ENCODE measurements around the gene ETV1. TPM values are rescaled to one million over a fixed set of nuclear protein-coding genes. Genes with fewer than 3 reads are reported as not detected.
A peak's percentile ranks its signal among the peaks of the same experiment; 100 is the strongest.

The ETV1 gene
- total and polyA plus RNA-seq, 2 of the 4 experiments (the other 2 are of a cell fraction) = 8.6 to 21.1 TPM

- Histone ChIP-seq H3K27ac (ENCODE audit: insufficient read depth, low read length) (peak overlapping the region; percentile 79), H3K4me3 (ENCODE audit: insufficient read depth, low read depth, low read length) (no peak overlapping the region), H3K4me1 (ENCODE audit: control insufficient read depth, insufficient read depth, low read length) (peaks cover 10% of the 10 kb centered on the region), H3K4me2 (ENCODE audit: low read depth, low read length) (no peak overlapping the region), H3K27me3 (ENCODE audit: control insufficient read depth, insufficient read depth, low read length) (no peaks in the 10 kb centered on the region), H2AFZ (replicated peaks; ENCODE audit: low read length, poor library complexity) (peak overlapping the region; percentile 80), H2AK5ac (ENCODE audit: low read depth, low read length) (peak overlapping the region; percentile 89), H3K9me3 (ENCODE audit: control insufficient read depth, insufficient read depth, low read length) (no peaks in the 10 kb centered on the region), H3K18ac (ENCODE audit: low read depth, low read length) (peak overlapping the region; percentile 99), H4K8ac (ENCODE audit: low read depth in 2 of 2, low read length in 2 of 2) (peak overlapping the region; percentile 89 to 95), H3K23ac (ENCODE audit: low read depth, low read length) (peak overlapping the region; percentile 62; the same call in 1 of the 2 replicates), H2BK20ac (ENCODE audit: low read depth, low read length) (peak overlapping the region; percentile 83), H4K5ac (ENCODE audit: low read depth, low read length) (peak overlapping the region; percentile 96), H3K79me1 (ENCODE audit: low read depth in 1 of 2, low read length in 2 of 2) (no peaks in the 10 kb centered on the region), H2BK120ac (ENCODE audit: low read depth, low read length) (peak overlapping the region; percentile 88), H2BK5ac (ENCODE audit: low read depth, low read length, poor library complexity, severe bottlenecking) (peak overlapping the region; percentile 89), H4K91ac (ENCODE audit: insufficient read depth, low read depth, low read length) (peak overlapping the region; percentile 91), H2BK15ac (ENCODE audit: low read depth, low read length) (peak overlapping the region; percentile 100), H3K9me1 (ENCODE audit: insufficient read depth, low read length) (peaks cover 4% of the 10 kb centered on the region), H3K4ac (ENCODE audit: low read depth, low read length) (peak overlapping the region; percentile 97), H3K14ac (replicated peaks; ENCODE audit: low read depth, low read length) (peak overlapping the region; percentile 54), H3K9ac (ENCODE audit: low read depth, low read length) (no peak overlapping the region), H2AK9ac (replicated peaks; ENCODE audit: low read depth, low read length, poor library complexity) (no peak overlapping the region), H3K56ac (ENCODE audit: extremely low read depth, insufficient read depth, low read length) (peak overlapping the region; percentile 59; the same call in 1 of the 2 replicates), H4K20me1 (ENCODE audit: insufficient read depth, low read length) (no peaks in the 10 kb centered on the region), H3K36me3 (ENCODE audit: control insufficient read depth, insufficient read depth, low read length) (no peaks in the 10 kb centered on the region)
- BruUV-seq (replicated peaks) = no TSS peak
- CTCF ChIA-PET = interaction anchor here (0.5 to 0.6 kb wide), 2 partner anchors 291 to 526 kb away, joined by 3 to 4 read pairs; no protein-coding TSS in a partner anchor
- in situ Hi-C loops (cut with MboI; ENCODE audit: low sequenced_read_pairs) = no loop called here
- no peak for DNase-seq
- dilution Hi-C loops (cut with HindIII; ENCODE audit: low sequenced_read_pairs, unreplicated experiment) = no loop called here
- intact Hi-C loops (cut with micrococcal nuclease) = no loop called here
- no peak for ATAC-seq (ENCODE audit: low read depth)
- POLR2A ChIA-PET (ENCODE audit: unreplicated experiment) = interaction anchor here (1.0 kb wide), 1 partner anchor 9 kb away, joined by 3 read pairs; no protein-coding TSS in a partner anchor
- no CpG with 5 or more reads among the region's 3 CpGs for WGBS, 2 experiments (ENCODE audit: extremely low coverage in 2 of 2, insufficient read length in 1 of 2)
- TF ChIP-seq CEBPB (IDR thresholded peaks at IDR 0.05; ENCODE audit: low read depth, low read length) (no peak), SMC3 (IDR thresholded peaks at IDR 0.05; ENCODE audit: low read depth, low read length) (no peak), MXI1 (IDR thresholded peaks at IDR 0.05; ENCODE audit: borderline replicate concordance, low read depth, low read length) (no peak), ELK1 (IDR thresholded peaks at IDR 0.05; ENCODE audit: borderline replicate concordance, low read depth, low read length) (no peak), RFX5 (IDR thresholded peaks at IDR 0.05; ENCODE audit: low read depth, low read length) (no peak), BHLHE40 (IDR thresholded peaks at IDR 0.05; ENCODE audit: low read depth, low read length) (no peak), NFE2L2 (IDR thresholded peaks at IDR 0.05; ENCODE audit: low read depth, low read length) (no peak), POLR2A (IDR thresholded peaks at IDR 0.05; ENCODE audit: low read depth, low read length) (no peak), RCOR1 (IDR thresholded peaks at IDR 0.05; ENCODE audit: insufficient replicate concordance, low read length) (no peak), USF2 (IDR thresholded peaks at IDR 0.05; ENCODE audit: low read depth, low read length) (no peak), FOS (IDR thresholded peaks at IDR 0.05; ENCODE audit: low read depth, low read length) (no peak), MAZ (IDR thresholded peaks at IDR 0.05; ENCODE audit: borderline replicate concordance, low read depth, low read length) (no peak), MAFK (IDR thresholded peaks at IDR 0.05; ENCODE audit: low read depth, low read length) (no peak), RAD21 (IDR thresholded peaks at IDR 0.05; ENCODE audit: low read length) (no peak)
- TF ChIP-seq, protein P1, sequence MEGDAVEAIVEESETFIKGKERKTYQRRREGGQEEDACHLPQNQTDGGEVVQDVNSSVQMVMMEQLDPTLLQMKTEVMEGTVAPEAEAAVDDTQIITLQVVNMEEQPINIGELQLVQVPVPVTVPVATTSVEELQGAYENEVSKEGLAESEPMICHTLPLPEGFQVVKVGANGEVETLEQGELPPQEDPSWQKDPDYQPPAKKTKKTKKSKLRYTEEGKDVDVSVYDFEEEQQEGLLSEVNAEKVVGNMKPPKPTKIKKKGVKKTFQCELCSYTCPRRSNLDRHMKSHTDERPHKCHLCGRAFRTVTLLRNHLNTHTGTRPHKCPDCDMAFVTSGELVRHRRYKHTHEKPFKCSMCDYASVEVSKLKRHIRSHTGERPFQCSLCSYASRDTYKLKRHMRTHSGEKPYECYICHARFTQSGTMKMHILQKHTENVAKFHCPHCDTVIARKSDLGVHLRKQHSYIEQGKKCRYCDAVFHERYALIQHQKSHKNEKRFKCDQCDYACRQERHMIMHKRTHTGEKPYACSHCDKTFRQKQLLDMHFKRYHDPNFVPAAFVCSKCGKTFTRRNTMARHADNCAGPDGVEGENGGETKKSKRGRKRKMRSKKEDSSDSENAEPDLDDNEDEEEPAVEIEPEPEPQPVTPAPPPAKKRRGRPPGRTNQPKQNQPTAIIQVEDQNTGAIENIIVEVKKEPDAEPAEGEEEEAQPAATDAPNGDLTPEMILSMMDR (conservative IDR thresholded peaks at IDR 0.05; ENCODE audit: low read depth, low read length) = no peak
Measured at GRCh38 chr7:13849163-13849892, 140.1 kb downstream of the ETV1 start.
